Stimulated activated CD4-positive, alpha-beta T cell treated with anti-CD3 and anti-CD28 coated beads, TNF-alpha, amount 100 ng/mL, for 24 hours (primary cell): ENCODE measurements around the gene CACNA2D2.

Experiments used
- DNase-seq, 3 experiments: peaks; one replicate each; pipeline ENCODE4 v3.0.0-alpha.2; 2020; ENCODE audit warnings: low read depth in 3 of 3

CACNA2D2 gene

DNA sequence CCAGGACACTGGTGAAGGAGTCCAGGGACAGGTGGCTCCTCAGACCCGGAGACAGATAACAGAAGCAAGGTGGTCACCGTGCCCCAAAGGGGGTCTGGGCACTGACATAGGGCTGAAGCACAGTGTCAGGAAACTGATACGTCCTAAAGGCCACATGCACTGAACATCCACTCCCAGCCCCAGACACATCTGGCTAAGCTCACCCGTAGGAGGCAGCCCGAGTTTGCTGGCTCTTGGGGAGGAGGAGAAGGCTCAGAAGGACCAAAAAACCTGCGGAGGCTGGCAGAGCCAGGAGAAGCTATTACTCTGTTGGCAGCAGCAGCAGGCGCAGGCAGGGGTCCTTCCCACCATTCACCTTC lies 1.2 kb downstream of the CACNA2D2 start:
- no peak for DNase-seq

DNA sequence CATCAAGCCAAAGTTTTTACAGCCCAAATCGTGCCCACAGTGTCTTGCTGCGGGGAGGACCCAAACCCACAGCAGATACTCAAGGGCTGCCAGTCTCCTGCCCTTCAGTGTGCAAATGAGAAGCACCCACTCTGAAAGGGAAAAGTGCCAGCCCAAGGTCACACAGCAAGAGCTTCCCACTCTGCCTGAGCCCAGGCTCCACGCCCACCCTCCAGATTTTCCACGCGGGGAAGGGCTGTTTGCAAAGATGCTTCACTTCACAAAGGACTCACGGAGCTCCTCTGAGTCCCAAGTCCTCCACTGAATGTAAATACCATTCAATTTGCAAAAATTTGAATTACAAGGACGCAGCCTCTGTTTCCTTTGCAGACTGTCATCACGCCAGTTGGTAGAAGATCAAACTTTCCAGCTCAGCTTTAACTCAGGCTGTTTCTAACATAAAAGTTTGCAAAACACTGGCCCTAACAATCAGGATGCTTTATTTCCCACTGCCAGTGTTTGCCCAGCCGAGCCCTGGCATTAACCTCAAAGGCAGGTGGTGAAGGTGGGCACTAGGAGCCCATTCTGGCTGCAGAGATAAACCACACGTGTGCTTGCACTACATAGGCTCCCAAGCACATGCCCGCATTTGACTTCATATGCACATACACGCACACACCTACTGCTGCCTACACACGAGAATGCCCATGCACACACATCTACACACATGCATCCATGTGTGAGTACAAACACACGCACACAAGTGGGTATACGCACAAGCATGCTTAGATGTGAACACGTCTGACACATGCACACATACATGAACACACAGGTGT lies 7.6 kb downstream of the CACNA2D2 start:
- DNase-seq, result no peak

DNA sequence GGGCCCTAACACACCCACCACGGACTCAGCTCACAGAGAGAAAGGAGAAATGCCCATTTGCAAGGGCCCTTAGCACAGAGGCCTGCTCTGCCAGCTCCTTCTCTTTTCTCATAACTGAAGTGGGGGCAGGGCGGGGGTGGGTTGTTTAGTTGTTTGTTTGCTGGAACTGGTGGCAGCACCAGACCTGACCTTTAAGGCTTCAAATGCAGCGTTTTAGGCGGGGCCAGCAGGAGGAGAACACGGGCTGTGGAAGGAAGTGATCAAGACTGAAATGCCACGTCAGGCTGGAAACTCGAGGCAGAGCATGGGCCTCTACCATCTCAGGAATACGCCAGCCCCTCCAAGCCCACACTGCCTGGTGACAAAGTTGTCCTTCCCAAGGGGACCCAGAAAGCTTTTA lies 9.3 kb downstream of the CACNA2D2 start:
- no peak for DNase-seq

DNA sequence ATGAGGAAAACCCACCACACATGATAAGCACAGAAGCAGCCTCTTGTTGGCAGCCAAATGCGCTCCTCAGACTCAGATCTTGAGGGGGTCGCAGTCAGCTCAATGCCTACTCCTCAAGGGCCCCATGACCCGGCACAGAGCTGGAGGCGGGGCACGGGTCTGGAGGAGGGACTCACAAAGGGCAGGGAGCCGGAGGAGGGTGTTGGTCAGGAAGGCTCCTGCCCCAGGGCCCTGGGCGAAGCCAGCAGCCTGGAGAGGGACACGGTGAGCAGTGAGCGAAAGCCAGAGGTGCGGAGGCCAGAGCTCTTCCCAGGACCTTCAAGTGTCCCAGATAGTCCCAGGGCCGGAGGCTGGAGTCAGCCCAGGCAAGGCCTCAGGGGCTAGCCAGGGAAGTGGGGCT lies 9.8 kb downstream of the CACNA2D2 start:
- DNase-seq, result no peak

DNA sequence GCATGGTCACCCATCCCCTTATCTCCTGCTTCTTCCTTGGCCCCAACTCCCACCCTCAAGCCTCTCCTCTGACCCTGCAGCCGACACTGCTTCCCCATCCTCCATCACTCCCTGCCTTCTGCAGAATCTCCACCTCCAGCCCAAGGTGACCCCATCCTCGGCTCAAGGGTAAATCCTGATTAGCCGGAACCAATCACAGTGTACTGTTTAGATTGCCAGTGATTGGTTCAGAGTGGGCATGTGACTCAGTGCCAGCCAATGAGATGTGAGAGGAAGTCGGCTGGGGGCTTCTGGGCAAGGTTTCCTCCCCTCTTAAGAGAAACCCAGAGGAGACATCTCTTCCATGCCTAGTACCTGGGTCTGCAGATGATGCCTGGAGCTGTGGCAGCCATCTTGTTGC lies 10.3 kb downstream of the CACNA2D2 start:
- DNase-seq, result no peak

DNA sequence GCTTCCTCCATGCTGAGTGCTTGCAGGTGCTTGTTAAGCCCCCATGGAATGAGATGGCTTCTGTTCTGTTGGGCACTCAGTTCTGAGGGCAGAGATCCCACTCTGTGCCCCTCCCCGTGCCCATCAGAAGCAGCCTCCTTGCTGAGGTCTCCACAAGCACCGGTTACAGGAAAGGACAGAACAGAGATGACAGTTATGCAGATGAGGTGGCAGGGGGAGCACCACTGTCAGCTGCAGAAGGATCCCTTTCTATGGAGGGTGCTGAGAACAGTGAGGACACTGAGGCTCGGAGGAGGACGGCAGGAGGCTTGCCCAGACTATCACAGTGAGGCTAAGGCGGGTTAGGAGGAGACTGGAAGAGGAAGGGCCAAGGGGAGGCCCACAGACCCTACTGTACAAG lies 12.4 kb downstream of the CACNA2D2 start:
- no peak for DNase-seq

DNA sequence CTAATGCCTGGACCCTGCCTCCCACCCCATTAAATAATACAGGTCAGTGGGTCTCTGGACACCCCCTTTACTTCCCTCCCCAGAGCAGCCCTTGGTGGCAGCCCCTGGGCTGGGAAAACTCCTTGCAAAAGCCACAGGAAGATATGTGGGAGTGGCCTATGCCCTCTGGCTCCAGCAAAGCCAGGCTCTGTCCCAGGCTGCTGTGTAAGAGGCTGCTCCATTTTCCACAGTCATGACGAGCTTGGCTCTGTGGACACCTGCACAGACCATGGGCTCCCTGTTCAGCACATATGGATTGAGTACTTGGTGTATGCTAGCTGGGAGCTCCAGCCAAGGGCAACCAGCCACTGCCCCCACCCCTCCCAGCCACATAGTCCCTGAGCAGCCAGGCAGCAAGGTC lies 13.0 kb downstream of the CACNA2D2 start:
- no peak for DNase-seq

DNA sequence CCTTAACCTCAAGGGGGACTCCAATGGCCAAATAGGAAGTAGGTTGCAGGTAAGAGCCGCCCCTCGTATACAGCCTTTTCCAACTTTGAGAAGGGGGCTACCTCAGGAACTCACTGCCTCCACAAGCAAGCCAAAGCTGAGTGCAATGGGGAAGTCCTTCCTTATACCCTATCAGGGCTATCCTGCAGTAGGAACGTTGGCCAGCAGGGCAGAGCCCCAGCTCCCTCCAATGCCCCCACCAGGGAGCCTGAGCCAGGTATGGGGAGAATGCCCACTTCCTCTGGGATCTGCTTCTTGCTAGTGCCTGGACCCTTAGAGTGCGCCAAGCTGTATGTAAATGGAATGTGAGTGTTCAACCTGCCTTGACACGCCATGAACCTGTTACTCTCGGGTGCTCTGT lies 16.3 kb downstream of the CACNA2D2 start:
- DNase-seq, result no peak

DNA sequence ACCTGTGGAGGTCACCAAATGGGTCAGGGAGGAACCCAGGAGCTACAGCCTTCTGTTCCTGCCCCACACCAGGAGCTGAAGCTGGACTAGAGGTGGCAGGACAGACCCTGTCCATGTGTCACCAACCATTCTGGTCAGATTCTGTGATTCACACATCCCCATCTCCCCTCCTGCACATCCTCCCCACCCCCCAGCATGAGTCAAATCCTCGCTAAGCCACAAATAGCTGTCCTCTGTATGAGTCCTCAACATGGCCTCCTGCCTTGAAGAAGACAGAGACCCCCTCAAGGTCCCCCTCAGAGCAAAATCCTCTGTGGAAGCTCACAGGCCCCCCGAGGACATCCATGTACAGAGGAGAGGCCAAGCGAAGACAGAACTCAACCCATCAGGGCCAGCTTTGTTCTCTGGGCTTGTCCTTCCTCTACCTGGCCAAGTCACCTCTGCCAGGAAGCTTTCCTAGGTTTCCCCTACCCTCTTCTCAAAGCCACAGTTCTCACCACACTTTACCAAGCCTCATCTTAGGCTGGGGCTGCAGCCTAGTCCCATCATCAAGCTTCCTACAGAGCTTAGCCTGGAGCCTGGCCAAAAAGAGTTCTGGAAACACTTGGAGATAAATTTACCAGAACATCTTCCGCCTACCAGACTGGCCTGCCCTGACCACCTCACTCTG lies 17.1 kb downstream of the CACNA2D2 start:
- DNase-seq, result no peak

DNA sequence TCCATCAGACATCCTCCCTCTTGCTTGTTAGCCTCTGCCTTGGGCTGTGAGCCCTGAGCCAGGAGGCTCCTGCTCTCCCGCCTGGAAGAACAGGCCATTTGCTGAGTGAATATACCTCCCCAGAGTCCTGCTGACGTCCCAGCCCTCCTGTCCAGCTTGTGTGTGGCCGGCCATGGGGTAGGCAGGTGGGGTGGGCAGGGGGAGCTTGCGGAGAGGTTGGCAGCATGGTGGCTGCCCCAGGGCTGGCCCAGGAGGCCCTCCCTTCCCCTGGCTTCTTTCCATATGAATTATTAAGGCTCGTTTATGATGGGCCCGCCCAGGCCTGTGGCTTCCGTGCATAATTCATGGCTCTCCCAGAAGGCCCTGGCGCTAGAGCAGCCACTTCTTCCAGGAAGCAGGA lies 18.7 kb downstream of the CACNA2D2 start:
- no peak for DNase-seq

DNA sequence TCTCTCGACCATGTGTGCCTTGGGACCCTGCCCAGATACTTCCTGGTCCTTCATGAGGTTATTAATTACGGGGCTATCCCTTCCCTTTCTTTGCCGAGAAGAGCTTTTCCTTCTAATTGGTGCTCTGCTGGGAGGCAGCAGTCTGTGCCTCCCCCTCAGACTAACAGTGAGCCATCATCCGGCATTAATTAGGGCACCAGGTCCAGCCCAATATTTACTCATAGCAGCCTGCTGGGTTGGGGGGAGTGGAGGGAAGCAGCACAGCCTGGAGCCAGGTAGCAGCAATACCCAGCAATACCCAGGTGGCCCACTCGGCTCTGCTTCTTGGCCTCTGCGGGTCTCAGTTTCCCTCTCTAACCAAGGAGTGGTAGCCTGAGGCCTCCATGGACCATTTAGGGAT lies 20.1 kb downstream of the CACNA2D2 start:
- DNase-seq, result no peak

DNA sequence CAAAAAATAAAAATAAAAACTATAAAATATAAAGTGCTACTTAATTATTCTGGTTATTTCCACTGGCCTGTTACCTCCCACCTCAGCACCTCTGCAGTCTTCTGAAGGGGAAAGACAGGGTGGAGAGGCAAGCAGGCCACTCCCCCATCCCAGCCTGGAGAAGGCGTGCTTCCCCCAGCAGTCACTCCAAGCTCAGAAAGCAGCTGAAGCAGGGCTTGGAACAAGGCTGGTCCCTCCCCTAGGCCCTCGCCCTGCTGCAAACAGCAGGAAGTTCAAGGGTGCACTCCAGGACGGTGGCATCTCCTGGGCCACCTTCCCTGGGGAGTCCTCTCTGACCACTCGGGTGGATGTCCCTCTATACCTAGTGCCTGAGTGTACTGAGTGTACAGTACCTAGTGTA lies 21.4 kb downstream of the CACNA2D2 start:
- DNase-seq, result no peak

DNA sequence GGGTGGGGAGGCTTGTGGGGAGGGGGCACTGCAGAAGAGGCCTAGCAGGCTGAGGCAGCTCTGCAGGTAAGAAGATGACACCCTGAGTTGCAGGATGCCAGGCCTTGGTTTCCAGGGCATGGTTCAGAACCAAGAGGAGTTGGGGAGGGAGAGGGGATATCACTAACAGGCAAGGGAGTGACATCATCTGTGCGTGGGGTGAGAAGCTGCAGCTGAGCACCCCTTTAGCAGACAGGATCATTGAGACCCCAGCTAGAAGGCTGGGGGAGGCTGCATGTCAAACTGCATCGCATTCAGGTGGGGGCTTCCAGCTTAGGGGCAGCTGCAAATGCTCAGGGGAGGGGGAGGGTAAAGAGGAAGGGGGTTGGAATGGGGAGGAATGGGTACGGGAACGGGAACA lies 23.0 kb downstream of the CACNA2D2 start:
- DNase-seq, result no peak

DNA sequence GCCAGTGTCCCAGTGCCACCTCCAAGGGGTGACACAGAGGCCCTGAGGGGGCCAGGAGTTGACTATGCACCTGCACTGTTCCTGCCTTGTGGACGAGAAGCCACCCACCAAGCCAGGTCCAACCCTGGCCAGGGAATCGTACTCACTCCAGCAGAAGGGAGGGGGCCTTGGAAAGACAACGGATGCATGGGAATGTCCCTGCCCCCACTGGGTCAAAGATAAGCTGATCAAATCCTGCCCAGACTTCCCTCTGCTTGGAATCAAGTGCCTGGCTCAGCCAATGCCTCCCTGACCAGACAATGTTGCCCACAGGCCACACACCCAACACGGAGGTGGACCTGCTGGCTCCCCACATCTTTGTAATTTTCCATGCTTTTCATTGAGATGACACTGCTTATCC lies 23.9 kb downstream of the CACNA2D2 start:
- DNase-seq, result no peak

DNA sequence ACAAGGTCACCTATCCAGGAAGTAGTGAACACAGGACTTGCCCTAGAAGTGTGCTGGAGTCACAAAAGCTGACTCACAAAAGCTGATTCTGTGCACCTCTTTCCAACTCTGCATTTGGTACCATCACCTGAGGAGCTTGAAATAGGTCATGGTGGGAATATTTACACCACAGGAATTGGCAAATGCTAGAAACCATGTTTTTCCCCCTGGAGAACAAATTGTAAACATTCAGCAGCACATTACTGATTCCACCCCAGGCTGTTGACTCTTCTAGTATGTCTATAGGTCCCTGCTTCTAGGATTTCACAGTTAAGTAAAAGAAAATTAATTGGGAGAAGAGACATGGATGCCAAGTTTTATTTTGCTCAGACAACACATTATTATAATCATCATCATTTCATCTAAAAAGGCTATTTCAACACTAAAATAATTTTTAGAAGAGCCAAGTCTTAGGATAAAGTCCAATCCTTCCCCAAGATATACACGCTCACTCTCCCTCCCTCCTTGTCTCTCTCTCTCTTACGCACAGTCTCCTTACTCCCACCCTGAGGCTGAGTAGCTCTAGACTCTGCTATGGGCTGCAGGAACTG lies 24.7 kb downstream of the CACNA2D2 start:
- DNase-seq, result no peak

DNA sequence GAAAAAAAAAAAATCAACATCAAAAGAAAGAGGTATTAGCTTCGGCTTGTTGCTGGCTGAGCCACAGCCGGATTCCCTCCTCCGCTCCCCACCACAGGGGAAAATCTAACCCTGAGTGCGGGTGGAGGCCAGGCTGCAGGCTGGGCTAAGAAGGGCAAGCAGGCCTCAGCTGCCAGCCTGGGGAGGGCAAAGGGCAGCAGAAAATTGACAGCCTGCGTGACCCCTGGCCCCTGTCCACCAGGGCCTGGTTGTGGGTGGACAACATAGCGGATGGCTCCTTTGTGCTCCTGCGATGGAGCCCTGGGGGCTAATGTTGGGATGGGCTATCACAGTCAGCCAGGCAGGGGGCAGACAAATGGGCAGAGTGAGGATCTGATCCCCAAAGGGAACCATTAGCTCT lies 25.4 kb downstream of the CACNA2D2 start:
- no peak for DNase-seq

DNA sequence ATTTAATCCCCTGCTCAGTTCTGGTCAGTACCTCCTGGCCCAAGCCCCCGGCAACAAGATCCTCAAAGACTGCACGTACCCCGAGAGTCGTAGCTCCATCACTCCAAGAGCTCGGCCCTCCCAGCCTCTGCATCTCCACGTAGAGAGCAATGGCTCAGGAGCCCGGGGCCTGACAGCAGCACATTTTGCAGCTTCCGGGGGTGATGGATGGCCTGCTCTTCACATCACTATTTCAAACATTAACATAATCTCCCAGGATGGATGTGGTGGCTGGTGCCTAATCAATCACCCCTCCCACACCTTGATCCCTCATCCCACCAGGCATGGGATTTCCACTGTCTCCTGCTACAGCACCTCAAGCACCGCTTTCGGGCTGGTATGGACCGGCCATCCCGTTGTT lies 28.1 kb downstream of the CACNA2D2 start:
- DNase-seq, result no peak

DNA sequence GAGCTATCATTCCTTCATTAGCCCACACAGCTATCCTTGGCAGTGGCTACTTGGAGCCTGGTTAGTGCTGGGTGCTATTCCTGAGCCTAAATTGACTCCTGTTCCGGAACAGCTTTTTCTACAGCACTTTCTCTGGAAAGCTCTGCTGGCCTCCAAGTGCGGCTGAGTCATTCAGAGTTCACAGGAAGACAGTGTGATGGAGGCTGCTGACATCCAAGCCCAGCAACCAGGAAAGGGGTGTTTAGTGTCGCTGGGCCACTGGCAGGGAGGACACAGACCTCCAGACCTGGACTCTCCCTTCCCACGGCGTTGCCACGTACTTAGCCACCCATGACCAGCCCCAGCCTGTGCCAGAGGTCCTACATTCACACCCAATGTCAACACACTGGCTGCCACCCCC lies 28.7 kb downstream of the CACNA2D2 start:
- no peak for DNase-seq

DNA sequence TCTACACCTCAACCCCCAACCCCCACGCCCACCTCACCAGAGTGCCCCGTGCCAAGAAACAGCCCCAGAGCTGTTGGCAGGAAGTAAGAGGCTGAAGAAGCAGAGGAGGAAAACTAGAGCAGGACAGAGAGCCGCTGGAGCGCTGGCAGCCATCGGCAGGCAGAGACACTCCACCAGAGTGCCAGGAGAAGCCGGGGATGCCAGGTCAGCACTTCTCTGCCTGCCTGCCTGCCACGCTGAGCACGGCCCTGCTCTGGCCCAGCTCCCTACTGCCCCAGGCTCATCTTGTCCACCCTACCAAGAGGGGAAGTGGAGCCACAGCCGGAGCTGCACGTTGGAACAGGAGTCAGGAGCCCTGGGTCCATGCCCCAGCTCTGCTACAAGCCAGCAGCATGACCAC lies 29.7 kb downstream of the CACNA2D2 start:
- no peak for DNase-seq

DNA sequence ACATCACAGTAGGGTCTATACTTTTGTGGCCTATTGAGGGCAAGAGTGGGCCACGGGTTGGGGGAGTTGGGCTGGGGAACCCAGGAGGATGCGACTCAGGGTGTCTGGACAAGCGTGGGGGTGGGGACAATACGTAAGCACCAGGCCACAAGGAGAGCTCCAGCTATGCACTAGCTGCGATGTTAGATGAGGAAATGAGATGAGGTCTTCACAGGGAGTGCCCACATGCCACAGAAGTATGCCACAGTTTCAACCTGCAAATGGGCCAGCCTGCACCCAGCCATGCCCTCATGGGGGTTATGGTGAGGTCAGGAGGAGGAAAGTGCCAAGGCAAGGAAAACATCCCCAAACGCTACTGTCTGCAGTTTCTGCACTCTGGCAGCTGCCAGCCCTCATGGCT lies 30.5 kb downstream of the CACNA2D2 start:
- DNase-seq, result no peak

DNA sequence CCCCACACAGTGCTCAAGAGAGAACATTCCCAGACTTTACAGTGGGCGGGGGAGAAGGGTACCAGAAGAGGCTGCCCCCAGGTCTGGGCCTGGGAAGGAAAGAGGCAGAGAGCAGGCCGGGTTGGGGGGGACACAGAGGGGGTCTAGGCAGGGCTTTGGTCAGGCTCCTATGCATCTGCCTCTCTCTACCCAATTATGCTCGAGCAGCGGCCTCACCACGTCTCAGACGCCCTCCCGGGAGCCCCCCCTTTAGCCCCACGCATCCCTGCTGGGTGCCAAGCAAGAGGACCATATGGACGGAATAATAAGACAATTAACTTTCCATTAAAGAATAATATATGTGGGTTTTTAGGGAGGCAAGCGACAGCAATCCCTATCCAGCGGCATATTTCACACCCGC lies 32.8 kb downstream of the CACNA2D2 start:
- DNase-seq, result no peak

DNA sequence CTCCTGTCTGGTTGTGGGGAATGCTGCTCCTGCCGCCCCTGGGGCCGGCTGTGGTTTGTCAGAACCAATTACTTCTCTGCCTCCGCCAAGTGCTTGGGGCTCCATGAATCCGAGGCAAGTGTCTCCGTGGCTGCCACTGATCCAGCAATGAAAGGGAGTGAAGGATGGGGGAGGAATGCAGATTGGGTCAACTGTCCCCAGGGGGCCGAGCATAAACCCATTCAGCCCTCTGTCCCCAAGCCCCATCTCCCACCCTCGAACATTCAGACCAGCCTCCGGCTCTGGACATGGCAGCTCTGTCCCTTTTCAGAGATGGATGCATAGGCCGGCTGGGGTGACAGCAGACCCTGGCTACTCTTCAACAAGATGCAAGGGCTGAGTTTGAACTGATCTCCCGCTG lies 35.5 kb downstream of the CACNA2D2 start:
- DNase-seq, result no peak

DNA sequence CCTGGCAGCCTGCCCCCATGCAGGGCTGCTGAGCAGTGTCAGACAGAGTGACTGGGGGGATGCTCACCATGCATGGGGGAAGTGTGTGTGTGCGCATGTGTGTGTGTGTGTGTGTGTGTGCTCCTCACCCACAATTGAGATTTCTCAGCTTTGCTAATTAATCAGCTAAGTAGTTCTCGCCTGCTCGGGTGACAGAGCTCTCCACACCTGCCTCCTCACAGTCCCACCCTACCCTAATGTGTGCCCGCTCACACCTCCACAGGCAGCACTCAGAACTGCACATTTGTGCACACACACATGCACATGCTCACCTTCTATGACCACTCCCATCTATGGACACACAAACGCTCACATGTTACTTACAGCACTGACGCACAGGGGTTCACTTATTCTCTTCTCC lies 37.3 kb downstream of the CACNA2D2 start:
- no peak for DNase-seq
